HG03342 (cell line): Measurements from ENCODE around the gene ANKRD28.

ENCODE experiments used
- ATAC-seq: cut with Tn5 transposase; IDR thresholded peaks from one replicate; pipeline ENCODE4 v1.9.1; 2021; ENCODE audit warnings: mild to moderate bottlenecking, moderate library complexity; ENCODE audit not compliant: unreplicated experiment

Gene ANKRD28

GRCh38 chr3:15728766-15729165 lies 69.0 kb downstream of the ANKRD28 start:
- ATAC-seq = no peak

DNA sequence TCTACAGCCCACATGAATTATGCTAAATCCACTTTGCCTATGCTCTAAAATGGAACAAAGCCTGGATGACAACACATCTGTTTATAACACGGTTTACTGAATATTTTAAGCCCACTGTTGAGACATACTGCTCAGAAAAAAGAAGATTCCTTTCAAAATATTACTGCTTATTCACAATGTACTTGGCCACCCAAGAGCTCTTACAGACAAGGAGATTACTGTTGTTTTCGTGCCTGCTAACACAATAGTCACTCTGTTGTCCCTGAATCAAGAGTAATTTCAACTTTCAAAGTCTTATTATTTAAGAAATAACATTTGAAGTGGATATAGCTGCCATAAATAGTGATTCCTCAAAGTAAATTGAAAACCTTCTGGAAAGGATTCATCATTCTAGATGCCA lies 70.9 kb downstream of the ANKRD28 start:
- no peak for ATAC-seq

DNA sequence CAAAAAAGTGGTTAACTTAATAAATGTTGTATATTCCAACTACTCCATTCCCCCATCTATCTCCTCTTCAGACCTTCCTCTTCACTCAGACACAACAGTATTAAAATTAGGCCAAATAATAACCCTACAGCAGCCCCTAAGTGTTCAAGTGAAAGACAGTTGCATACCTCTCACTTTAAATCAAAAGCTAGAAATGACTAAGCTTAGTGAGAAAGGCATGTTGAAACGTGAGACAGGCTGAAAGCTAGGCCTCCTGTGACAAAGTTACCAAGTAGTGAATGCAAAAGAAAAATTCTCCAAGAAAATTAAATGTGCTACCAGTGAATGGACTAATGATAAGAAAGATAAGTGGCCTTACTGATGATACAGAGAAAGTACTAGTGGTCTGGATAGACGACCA lies 71.7 kb downstream of the ANKRD28 start:
- ATAC-seq = no peak

DNA sequence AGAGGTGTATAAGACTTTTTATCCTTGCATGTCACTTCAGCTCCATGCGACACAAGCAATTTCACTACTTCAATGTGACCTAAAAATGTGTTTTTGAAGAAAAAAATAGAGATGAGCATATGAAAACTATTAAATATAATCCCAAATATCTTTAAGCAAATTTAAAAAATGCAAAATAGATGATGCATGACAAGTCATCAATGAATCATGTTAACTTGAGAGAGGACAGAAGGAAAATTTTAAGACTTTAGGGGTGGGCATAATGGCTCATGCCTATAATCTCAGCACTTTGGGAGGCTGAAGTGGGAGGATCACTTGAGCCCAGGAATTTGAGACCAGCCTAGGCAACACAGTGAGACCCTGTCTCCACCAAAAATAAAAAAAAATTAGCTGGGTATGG lies 73.3 kb downstream of the ANKRD28 start:
- no peak for ATAC-seq

DNA sequence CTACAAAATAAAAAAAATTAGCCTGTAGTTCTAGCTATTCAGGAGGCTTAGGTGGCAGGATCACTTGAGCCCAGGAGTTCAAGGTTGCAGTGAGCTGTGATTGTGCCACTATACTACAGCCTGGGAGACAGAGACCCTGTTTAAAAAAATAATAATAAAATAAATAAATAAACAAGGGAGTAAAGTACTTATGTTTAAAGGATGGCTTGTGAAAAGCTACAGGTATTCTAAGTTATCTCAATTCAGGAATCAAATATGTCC lies 74.2 kb downstream of the ANKRD28 start:
- no peak for ATAC-seq

GRCh38 chr3:15722877-15723623 lies 74.7 kb downstream of the ANKRD28 start:
- ATAC-seq = no peak

DNA sequence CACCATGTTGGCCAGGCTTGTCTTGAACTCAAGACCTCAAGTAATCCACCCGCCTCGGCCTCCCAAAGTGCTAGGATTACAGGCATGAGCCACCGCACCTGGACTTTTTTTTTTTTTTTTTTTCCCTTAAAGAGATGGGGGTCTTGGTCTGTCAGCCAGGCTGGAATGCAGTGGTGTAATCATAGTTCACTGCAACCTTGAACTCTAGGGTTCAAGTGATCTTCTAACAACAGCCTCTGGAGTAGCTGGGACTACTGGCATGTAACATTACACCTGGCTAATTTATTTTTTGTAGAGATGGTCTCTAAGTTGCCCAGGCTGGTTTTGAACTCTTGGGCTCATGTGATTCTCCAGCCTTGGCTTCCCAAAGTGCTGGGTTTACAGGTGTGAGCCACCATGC lies 81.6 kb downstream of the ANKRD28 start:
- no peak for ATAC-seq

GRCh38 chr3:15714448-15714847 lies 83.3 kb downstream of the ANKRD28 start:
- ATAC-seq = no peak

DNA sequence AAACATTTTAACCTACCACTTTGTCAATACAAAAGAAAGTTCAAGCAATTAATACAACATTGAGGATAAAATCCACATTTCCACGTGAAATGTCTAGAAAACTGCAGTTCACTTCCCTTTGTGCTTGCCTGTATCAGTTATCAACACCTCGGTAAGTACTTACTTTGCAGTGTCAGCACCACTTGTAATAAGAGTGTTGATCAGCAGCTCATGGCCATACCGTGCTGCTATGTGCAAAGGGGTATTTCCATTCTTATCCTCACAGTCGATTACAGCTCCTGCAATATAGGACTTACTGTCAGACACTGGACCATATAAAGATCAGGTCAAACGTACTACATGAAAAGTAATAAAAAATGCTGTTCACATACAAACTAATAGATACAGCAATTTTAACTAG lies 84.4 kb downstream of the ANKRD28 start:
- ATAC-seq = no peak

GRCh38 chr3:15711281-15711680 lies 86.5 kb downstream of the ANKRD28 start:
- ATAC-seq = no peak

- ATAC-seq = no peak
These were observed 88.7 kb downstream of the ANKRD28 start for GRCh38 chr3:15708882-15709677.

DNA sequence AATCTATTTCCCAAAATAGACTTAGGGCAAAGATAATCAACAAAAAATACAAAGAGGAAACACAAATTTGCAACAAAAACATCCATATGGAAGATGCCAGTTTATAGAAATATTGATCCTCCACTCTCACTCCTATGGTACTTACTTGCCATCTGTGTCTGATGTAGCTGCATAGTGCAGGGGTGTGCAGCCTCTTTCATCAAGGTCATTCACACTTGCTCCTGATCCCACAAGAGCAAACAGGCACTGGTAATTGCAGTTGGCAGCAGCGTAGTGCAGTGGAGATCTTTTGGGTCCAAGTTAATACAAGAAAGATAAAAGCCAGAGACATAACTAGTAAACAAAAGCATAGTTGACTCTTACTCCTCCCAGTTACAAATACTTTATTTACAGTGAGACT lies 90.0 kb downstream of the ANKRD28 start:
- no peak for ATAC-seq

DNA sequence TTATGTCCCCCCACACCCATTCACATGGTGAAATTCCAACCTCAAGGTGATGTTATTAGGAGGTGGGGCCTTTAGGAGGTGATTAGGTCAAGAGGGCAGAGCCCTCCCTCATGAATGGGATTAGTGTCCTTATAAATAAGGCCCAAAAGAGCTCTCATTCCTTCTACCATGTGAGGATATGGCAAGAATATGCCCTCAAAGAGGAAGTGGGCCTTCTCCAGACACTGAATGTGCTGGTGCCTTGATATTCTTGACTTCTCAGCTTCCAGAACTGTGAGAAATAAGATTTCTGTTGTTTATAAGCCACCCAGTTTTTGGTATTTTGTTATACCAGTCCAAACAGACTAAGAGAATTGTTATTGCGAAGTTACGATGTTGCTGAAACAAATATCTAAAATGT lies 94.4 kb downstream of the ANKRD28 start:
- ATAC-seq = no peak

GRCh38 chr3:15694628-15695027 lies 103.2 kb downstream of the ANKRD28 start:
- no peak for ATAC-seq

GRCh38 chr3:15693355-15693754 lies 104.4 kb downstream of the ANKRD28 start:
- ATAC-seq = no peak

DNA sequence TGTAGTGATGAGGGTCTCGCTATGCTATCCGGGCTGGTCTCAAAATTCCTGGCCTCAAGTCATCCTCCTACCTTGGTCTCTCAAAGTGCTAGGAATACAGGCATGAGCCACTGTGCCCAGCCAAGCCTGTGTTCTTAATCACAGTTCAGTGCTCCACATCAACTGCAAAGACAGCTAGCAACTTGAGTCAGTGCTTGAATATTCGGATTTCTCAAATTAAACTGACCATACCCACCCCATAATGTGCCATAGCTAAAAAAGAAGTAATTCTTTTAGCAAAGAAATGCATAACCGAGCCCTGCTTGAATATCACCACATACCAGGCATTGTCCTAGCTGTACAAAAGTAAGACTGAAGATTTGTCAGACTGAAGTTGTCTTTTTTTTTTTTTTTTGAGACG lies 107.0 kb downstream of the ANKRD28 start:
- no peak for ATAC-seq

GRCh38 chr3:15690230-15690629 lies 107.5 kb downstream of the ANKRD28 start:
- ATAC-seq = no peak

GRCh38 chr3:15685927-15686326 lies 111.9 kb downstream of the ANKRD28 start:
- ATAC-seq = no peak

DNA sequence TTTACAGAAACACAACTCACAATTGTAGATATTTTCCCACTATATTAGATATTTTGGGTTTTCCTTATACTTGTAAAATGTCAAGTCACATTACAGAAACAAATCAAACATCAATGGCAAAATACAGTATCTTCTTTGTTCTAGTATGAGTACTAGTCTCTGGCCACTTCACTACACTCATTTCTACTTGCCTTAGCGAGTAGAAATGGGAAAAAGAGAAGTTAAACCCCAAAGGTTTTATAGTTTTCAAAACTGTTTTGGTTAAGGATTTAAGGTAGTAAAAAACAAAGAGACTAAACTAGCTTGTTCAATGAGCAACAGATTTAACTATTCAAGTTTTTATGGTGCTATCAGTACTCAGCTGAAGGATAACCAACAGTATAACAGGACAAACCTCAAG lies 114.5 kb downstream of the ANKRD28 start:
- no peak for ATAC-seq

- ATAC-seq = no peak
These were observed 115.1 kb downstream of the ANKRD28 start for GRCh38 chr3:15682561-15683185.

GRCh38 chr3:15681668-15682067 lies 116.1 kb downstream of the ANKRD28 start:
- ATAC-seq = no peak

- no peak for ATAC-seq
These were observed 118.5 kb downstream of the ANKRD28 start for GRCh38 chr3:15679306-15679705.
